Activated T-helper 9 cell treated with anti-CD3 and anti-CD28 coated beads, Interleukin-2, amount 50 U/mL, for 16 hours (primary cell): ENCODE measurements around the gene NT5DC4.

Experiments
- DNase-seq: peaks from one replicate; pipeline ENCODE4 v3.0.0-alpha.2; 2020; ENCODE audit warnings: low read depth

Gene NT5DC4

GRCh38 chr2:112723547-112723940 lies 2.7 kb downstream of the NT5DC4 start:
- DNase-seq, result no peak

GRCh38 chr2:112723995-112724394 lies 3.2 kb downstream of the NT5DC4 start:
- DNase-seq, result no peak

GRCh38 chr2:112724591-112725525 lies 4.0 kb downstream of the NT5DC4 start:
- no peak for DNase-seq

- no peak for DNase-seq
These were observed 5.0 kb downstream of the NT5DC4 start for GRCh38 chr2:112725545-112726457.

- peak; percentile 79 for DNase-seq
These were observed 5.8 kb downstream of the NT5DC4 start for GRCh38 chr2:112726487-112727190.

DNA sequence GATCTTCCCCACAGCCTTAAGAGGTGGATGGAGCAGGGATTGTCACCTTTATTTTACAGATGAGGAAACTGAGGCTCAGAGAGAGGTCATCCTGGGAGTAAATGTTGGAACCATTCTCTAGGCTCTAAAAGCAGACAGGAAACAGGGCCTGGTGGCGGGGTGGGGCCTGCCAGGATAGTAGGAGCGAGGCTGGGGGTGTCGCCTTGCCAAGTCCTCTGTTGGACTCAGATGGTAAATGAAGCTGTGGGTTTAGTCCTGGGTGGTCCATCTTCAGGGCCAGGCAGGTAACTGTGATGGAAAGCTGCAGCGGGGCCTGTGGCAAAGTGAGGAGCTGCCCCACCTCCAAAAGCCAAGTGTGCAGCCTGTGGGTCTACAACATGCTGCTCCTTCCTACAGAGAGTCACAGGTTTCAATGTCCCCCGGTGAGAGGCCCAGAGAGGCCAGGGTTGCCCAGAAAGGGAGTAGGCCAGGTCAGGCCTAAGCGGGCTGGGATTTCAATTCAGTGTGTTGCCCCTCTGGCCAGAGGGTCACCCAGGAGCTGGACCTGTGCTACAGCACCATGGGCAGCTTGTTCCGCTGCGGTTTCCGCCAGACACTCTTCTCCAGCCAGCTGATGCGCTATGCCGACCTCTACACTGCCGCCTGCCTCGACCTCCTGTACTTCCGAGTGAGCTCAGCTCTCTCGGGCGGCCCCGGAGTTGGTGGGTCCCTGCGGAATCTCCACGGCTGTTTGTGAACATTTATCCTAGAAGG lies 6.6 kb downstream of the NT5DC4 start:
- no peak for DNase-seq

- DNase-seq, result no peak
These were observed 7.2 kb downstream of the NT5DC4 start for GRCh38 chr2:112728029-112728362.

- DNase-seq, result no peak
These were observed 7.8 kb downstream of the NT5DC4 start for GRCh38 chr2:112728378-112729175.

GRCh38 chr2:112730216-112730615 lies 9.4 kb downstream of the NT5DC4 start:
- DNase-seq, result no peak

GRCh38 chr2:112730791-112731190 lies 10.0 kb downstream of the NT5DC4 start:
- DNase-seq, result no peak

GRCh38 chr2:112731479-112731878 lies 10.7 kb downstream of the NT5DC4 start:
- no peak for DNase-seq

- DNase-seq, result no peak
These were observed 12.6 kb downstream of the NT5DC4 start for GRCh38 chr2:112733456-112733855.

DNA sequence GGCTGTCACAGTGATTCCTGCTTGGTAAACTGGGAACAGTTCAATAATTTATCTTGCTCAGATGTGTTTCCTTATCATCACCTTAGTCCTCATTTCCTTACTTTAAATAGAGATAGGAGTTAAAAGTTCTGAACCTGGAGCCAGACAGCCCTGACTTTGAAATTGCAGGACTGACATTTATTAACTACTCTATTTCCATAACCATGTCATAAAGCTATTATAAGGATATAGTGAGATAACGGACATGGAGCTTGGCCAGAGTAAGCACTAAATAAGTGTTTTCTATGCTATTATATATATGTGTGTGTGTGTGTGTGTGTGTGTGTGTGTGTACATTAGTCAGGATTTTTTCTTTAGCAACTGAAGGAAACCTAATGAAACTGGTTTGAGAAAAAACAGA lies 13.1 kb downstream of the NT5DC4 start:
- no peak for DNase-seq

- DNase-seq, result no peak
These were observed 16.9 kb downstream of the NT5DC4 start for GRCh38 chr2:112737542-112738232.

- DNase-seq, result no peak
These were observed 19.7 kb downstream of the NT5DC4 start for GRCh38 chr2:112740527-112740926.

DNA sequence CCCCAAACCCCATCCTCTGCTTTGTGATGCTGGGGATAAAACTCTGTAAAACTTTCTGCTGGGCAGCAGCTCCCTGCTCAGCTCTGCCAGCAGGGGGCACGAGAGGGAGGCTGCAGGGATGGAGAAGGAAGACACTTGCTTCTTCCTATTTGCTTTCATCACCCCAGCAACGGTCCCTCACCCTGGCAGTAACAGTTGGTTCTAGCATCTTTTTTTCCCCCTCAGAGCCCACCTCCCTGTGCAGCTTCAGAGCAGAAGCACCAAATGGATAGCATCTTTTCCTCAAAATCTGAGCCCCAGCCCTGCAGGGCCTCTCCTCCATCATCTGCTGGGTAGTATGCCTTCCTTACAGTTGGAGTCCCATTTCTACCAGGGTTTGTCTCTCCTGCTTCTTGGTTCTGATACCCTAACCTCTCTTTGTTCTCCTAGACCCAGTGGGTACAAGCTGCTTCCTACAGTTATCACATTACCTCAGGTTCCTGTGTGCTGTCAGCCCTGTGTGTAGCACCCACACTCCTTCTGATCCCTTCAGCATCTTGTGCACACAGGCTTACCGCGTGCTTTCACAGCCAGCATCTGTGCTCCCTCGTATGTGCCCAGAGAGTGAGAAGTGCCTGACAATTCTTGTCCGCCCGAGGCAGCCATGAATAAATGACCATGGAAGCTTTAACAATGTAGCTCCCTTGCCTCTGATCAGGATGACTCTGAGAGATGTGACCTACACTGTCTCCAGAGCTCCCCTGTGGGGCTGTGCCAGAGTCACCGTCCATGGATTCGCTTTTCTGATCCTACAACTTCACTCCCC lies 29.1 kb downstream of the NT5DC4 start:
- peak; percentile 72 for DNase-seq

DNA sequence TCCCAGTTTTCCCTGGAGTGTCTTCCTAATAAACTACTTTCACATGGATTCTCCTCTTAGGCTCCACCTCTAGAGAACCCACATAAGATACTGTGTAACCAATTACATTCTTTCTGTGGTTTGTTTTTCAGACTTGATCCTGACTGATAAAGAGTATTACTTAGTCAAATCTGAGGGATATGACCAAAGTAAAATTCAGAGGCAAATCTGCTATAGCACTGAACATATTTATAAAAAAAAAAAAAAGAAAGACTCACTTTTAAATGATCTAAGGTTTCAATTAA lies 29.7 kb downstream of the NT5DC4 start:
- no peak for DNase-seq

DNA sequence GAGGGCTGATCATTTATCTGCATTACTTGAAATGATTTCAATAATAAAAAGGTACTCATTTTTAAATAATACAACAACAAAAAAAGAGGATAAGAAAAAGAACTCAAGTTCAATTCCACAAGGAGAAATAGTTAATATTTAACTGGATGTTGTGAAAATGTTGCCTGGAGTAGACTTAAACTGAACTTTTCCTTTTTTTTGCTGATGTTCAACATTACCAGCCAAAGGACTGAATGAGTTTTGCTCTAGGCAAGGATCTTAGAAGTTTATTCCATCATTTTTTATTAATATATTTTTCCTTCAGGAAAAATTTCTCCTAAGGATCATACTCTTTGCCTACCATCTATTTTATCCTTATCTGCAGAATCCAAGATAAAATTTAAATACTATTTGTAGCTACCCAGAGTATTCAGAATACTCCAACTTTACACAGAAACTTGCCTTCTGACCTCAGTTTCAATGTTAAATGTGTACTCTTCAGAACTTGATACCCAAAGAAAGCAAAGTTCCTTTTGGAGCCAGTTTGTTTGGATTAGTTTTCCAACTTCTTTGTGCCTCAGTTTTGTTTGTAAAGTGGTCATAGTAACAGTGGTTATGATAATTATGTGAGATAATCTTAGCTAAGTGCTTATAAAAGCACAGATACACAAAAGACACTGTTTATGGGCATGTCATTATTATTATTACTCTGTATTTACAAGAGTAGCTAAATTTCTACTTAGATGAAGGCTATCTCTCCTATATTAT lies 30.8 kb downstream of the NT5DC4 start:
- DNase-seq, result no peak

- DNase-seq, result no peak
These were observed 31.8 kb downstream of the NT5DC4 start for GRCh38 chr2:112752667-112753066.
